ENCODE measurements around the gene MTHFD1L.

The MTHFD1L gene

GRCh38 chr6:150898399-150899170 is 33.1 kb downstream of the MTHFD1L start:
- no peak for DNase-seq (ENCODE audit: low read depth, low spot score)

- no peak for DNase-seq (ENCODE audit: low read depth, low spot score)
Measured at GRCh38 chr6:150899231-150899630, 33.7 kb downstream of the MTHFD1L start.

- DNase-seq (ENCODE audit: low read depth, low spot score) = no peak
Measured at GRCh38 chr6:150900049-150900448, 34.5 kb downstream of the MTHFD1L start.

GRCh38 chr6:150902142-150902776 is 36.8 kb downstream of the MTHFD1L start:
- DNase-seq (ENCODE audit: low read depth, low spot score) = no peak

- no peak for DNase-seq (ENCODE audit: low read depth, low spot score)
Measured at GRCh38 chr6:150905769-150906168, 40.3 kb downstream of the MTHFD1L start.

GRCh38 chr6:150906641-150907326 is 41.3 kb downstream of the MTHFD1L start:
- DNase-seq (ENCODE audit: low read depth, low spot score) = no peak

- no peak for DNase-seq (ENCODE audit: low read depth, low spot score)
Measured at GRCh38 chr6:150907383-150907782, 41.9 kb downstream of the MTHFD1L start.

GRCh38 chr6:150908901-150909300 is 43.4 kb downstream of the MTHFD1L start:
- no peak for DNase-seq (ENCODE audit: low read depth, low spot score)

- no peak for DNase-seq (ENCODE audit: low read depth, low spot score)
Measured at GRCh38 chr6:150910561-150910960, 45.1 kb downstream of the MTHFD1L start.

GRCh38 chr6:150914372-150914771 is 48.9 kb downstream of the MTHFD1L start:
- no peak for DNase-seq (ENCODE audit: low read depth, low spot score)

- no peak for DNase-seq (ENCODE audit: low read depth, low spot score)
Measured at GRCh38 chr6:150915131-150915879, 49.8 kb downstream of the MTHFD1L start.

GRCh38 chr6:150915880-150916265 is 50.4 kb downstream of the MTHFD1L start:
- DNase-seq (ENCODE audit: low read depth, low spot score) = no peak

GRCh38 chr6:150919938-150920337 is 54.4 kb downstream of the MTHFD1L start:
- DNase-seq (ENCODE audit: low read depth, low spot score) = no peak

GRCh38 chr6:150922137-150922536 is 56.6 kb downstream of the MTHFD1L start:
- no peak for DNase-seq (ENCODE audit: low read depth, low spot score)

- DNase-seq (ENCODE audit: low read depth, low spot score) = no peak
Measured at GRCh38 chr6:150924808-150925589, 59.5 kb downstream of the MTHFD1L start.

- DNase-seq (ENCODE audit: low read depth, low spot score) = no peak
Measured at GRCh38 chr6:150925590-150925928, 60.1 kb downstream of the MTHFD1L start.

- DNase-seq (ENCODE audit: low read depth, low spot score) = no peak
Measured at GRCh38 chr6:150925976-150926375, 60.5 kb downstream of the MTHFD1L start.

GRCh38 chr6:150928882-150929281 is 63.4 kb downstream of the MTHFD1L start:
- DNase-seq (ENCODE audit: low read depth, low spot score) = peak; percentile 14

- no peak for DNase-seq (ENCODE audit: low read depth, low spot score)
Measured at GRCh38 chr6:150929416-150929815, 63.9 kb downstream of the MTHFD1L start.

- DNase-seq (ENCODE audit: low read depth, low spot score) = no peak
Measured at GRCh38 chr6:150930841-150931240, 65.3 kb downstream of the MTHFD1L start.

GRCh38 chr6:150931405-150931804 is 65.9 kb downstream of the MTHFD1L start:
- DNase-seq (ENCODE audit: low read depth, low spot score) = no peak

Data from ELF-1 (cell line).